Motor neuron (in vitro differentiated cells): ENCODE data around the gene LHX6. TPM values are rescaled to one million over a fixed set of nuclear protein-coding genes. Genes with fewer than 3 reads are reported as not detected.
A peak's percentile ranks its signal among the peaks of the same experiment; 100 is the strongest.

Experiments
- ATAC-seq, 8 experiments: fragments of 200-7000 bp; cut with Tn5 transposase; replicated peaks in 6 of 8; 2 replicates each; pipeline ENCODE4 v1.8.0; 2021; ENCODE audit warnings: mild to moderate bottlenecking in 8 of 8, moderate library complexity in 8 of 8
- H3K27ac ChIP-seq, 2 donors: fragments of 250-450 bp; sonication (Bioruptor Pico); 2 replicates each; pipeline ENCODE4 v1.9.0; 2021; ENCODE audit warnings: antibody characterized with exemption in 2 of 2, mild to moderate bottlenecking in 2 of 2, moderate library complexity in 1 of 2
- H3K4me1 ChIP-seq, 2 donors: fragments of 250-450 bp; sonication (Bioruptor Pico); replicated peaks in 1 of 2; 2 replicates each; pipeline ENCODE4 v1.6.1; 2021; ENCODE audit warnings: antibody characterized with exemption in 2 of 2, mild to moderate bottlenecking in 2 of 2, moderate library complexity in 1 of 2
- H3K4me3 ChIP-seq, 5 donors: fragments of 250-450 bp; sonication (Bioruptor Pico); 2 replicates each; pipeline ENCODE4 v1.9.0; 2021; ENCODE audit warnings: antibody characterized with exemption in 5 of 5, mild to moderate bottlenecking in 5 of 5, moderate library complexity in 4 of 5
- WGBS, 10 experiments: fragments of 450-650 bp; shearing (Covaris generic); methylation state at CpG; one replicate each; pipeline ENCODE4 v1.0.0; 2022; 5-methylcytosine and 5-hydroxymethylcytosine counted together
- in situ Hi-C, 9 experiments: fragments of 400-800 bp; cut with MboI; loops; one replicate each; pipeline ENCODE4 v1.15.0; 2021; ENCODE audit warnings: low sequenced_read_pairs in 9 of 9, low pct_unique_long_range_greater_than_20kb in 2 of 9; ENCODE audit not compliant: unreplicated experiment in 9 of 9
- total RNA-seq, 8 experiments: library from RNA; unstranded; fragments of 300-600 nt; gene quantifications; 2 replicates each; pipeline versions ENCODE4 v1.2.3 to v1.2.4, GENCODE V29; 2022

LHX6 gene
- total RNA-seq, 8 experiments from 2014 or later: 0.14 to 3.9 (median 0.60) TPM

- peaks cover 9 to 16% of the 10 kb centered on the region in 2 donors for H3K4me1 ChIP-seq
- no peak overlapping the region for H3K27ac ChIP-seq
- 56 to 100% (median 81%) methylated on average over 1 to 9 of the region's 12 CpGs; no CpG with 5 or more reads in 6 of the 10 experiments for WGBS, 10 experiments
- peak in 1 of 8 experiments; percentile 31 for ATAC-seq
- no peak overlapping the region for H3K4me3 ChIP-seq
- in situ Hi-C loops: no loop called here
Measured at GRCh38 chr9:122204491-122204890, 24.3 kb downstream of the LHX6 start.

- ATAC-seq: peak in 1 of 8 experiments; percentile 8
- H3K4me1 ChIP-seq: peaks cover 9 to 16% of the 10 kb centered on the region in 2 donors
Measured at GRCh38 chr9:122204055-122204454, 24.7 kb downstream of the LHX6 start.

GRCh38 chr9:122202111-122202510, 26.6 kb downstream of the LHX6 start:
- no peak overlapping the region for H3K27ac ChIP-seq
- no peak overlapping the region for H3K4me3 ChIP-seq
- ATAC-seq: no peak
- 40 to 76% (median 73%) methylated on average over 1 to 3 of the region's 3 CpGs; no CpG with 5 or more reads in 7 of the 10 experiments for WGBS, 10 experiments
- in situ Hi-C loops: no loop called here
- peaks cover 10 to 17% of the 10 kb centered on the region in 2 donors for H3K4me1 ChIP-seq

More at GRCh38 chr9:122204055-122204454, 24.7 kb downstream of the LHX6 start:
- no peak overlapping the region for H3K27ac ChIP-seq
- in situ Hi-C loops: no loop called here
- 36 to 100% (median 69%) methylated on average over 1 to 5 of the region's 5 CpGs; no CpG with 5 or more reads in 2 of the 10 experiments for WGBS, 10 experiments
- no peak overlapping the region for H3K4me3 ChIP-seq

GRCh38 chr9:122201641-122202040, 27.1 kb downstream of the LHX6 start:
- WGBS, 10 experiments: 83% methylated on average over 1 of the region's 1 CpG; no CpG with 5 or more reads in 9 of the 10 experiments
- no peak overlapping the region for H3K27ac ChIP-seq
- H3K4me3 ChIP-seq: no peak overlapping the region
- in situ Hi-C loops: no loop called here
- H3K4me1 ChIP-seq: peaks cover 10 to 14% of the 10 kb centered on the region in 2 donors
- ATAC-seq: peak in 1 of 8 experiments; percentile 61

GRCh38 chr9:122200960-122201595, 27.7 kb downstream of the LHX6 start:
- 60 to 100% (median 94%) methylated on average over 1 to 7 of the region's 7 CpGs for WGBS, 10 experiments
- ATAC-seq: peak in 1 of 8 experiments; percentile 28

GRCh38 chr9:122197882-122198281, 30.9 kb downstream of the LHX6 start:
- in situ Hi-C loops: no loop called here
- no peak overlapping the region for H3K4me3 ChIP-seq
- WGBS, 10 experiments: 62 to 100% (median 71%) methylated on average over 1 to 2 of the region's 4 CpGs; no CpG with 5 or more reads in 7 of the 10 experiments
- ATAC-seq: no peak
- peaks cover 6 to 7% of the 10 kb centered on the region in 2 donors for H3K4me1 ChIP-seq
- no peak overlapping the region for H3K27ac ChIP-seq

More at GRCh38 chr9:122200960-122201595, 27.7 kb downstream of the LHX6 start:
- Histone ChIP-seq H3K27ac (no peak overlapping the region), H3K4me1 (peaks cover 10 to 14% of the 10 kb centered on the region in 2 donors), H3K4me3 (no peak overlapping the region)
- in situ Hi-C loops: no loop called here

GRCh38 chr9:122197426-122197825, 31.3 kb downstream of the LHX6 start:
- ATAC-seq: peak in 7 of 8 experiments; percentile 22 to 55 (median 38)
- Histone ChIP-seq H3K4me1 (peaks cover 6 to 7% of the 10 kb centered on the region in 2 donors), H3K4me3 (no peak overlapping the region), H3K27ac (no peak overlapping the region)
- 10 to 20% (median 11%) methylated on average over 1 to 3 of the region's 7 CpGs; no CpG with 5 or more reads in 7 of the 10 experiments for WGBS, 10 experiments
- in situ Hi-C loops: no loop called here

- H3K27ac ChIP-seq: no peak overlapping the region
- in situ Hi-C loops: no loop called here
- H3K4me3 ChIP-seq: no peak overlapping the region
- peaks cover 6 to 7% of the 10 kb centered on the region in 2 donors for H3K4me1 ChIP-seq
- no peak for ATAC-seq
- WGBS, 10 experiments: 72 to 100% (median 90%) methylated on average over 1 to 4 of the region's 4 CpGs; no CpG with 5 or more reads in 1 of the 10 experiments
Measured at GRCh38 chr9:122195875-122196274, 32.9 kb downstream of the LHX6 start.

- H3K4me3 ChIP-seq: no peak overlapping the region
- H3K4me1 ChIP-seq: peaks cover 6 to 7% of the 10 kb centered on the region in 2 donors
- no peak overlapping the region for H3K27ac ChIP-seq
- in situ Hi-C loops: no loop called here
- no peak for ATAC-seq
- WGBS, 10 experiments: 58 to 67% (median 60%) methylated on average over 1 to 2 of the region's 6 CpGs; no CpG with 5 or more reads in 7 of the 10 experiments
Measured at GRCh38 chr9:122193651-122194050, 35.1 kb downstream of the LHX6 start.

GRCh38 chr9:122192914-122193525, 35.7 kb downstream of the LHX6 start:
- in situ Hi-C loops: no loop called here
- WGBS, 10 experiments: 61 to 100% (median 88%) methylated on average over 1 to 12 of the region's 16 CpGs; no CpG with 5 or more reads in 4 of the 10 experiments
- ATAC-seq: peak in 1 of 8 experiments; percentile 77

GRCh38 chr9:122192261-122192875, 36.4 kb downstream of the LHX6 start:
- H3K4me1 ChIP-seq: peaks cover 2 to 3% of the 10 kb centered on the region in 2 donors
- 83 to 100% methylated on average over 1 of the region's 5 CpGs; no CpG with 5 or more reads in 8 of the 10 experiments for WGBS, 10 experiments
- H3K4me3 ChIP-seq: no peak overlapping the region
- in situ Hi-C loops: no loop called here
- ATAC-seq: no peak
- no peak overlapping the region for H3K27ac ChIP-seq

More at GRCh38 chr9:122192914-122193525, 35.7 kb downstream of the LHX6 start:
- Histone ChIP-seq H3K4me3 (no peak overlapping the region), H3K27ac (no peak overlapping the region), H3K4me1 (peaks cover 6 to 7% of the 10 kb centered on the region in 2 donors)

- Histone ChIP-seq H3K4me3 (no peak overlapping the region), H3K4me1 (peaks cover 0 to 8% of the 10 kb centered on the region in 2 donors), H3K27ac (no peak overlapping the region)
- no peak for ATAC-seq
- in situ Hi-C loops: no loop called here
- WGBS, 10 experiments: 20 to 100% (median 87%) methylated on average over 1 to 8 of the region's 11 CpGs; no CpG with 5 or more reads in 7 of the 10 experiments
Measured at GRCh38 chr9:122191584-122191983, 37.2 kb downstream of the LHX6 start.
